Pancreas (tissue), 10 donors: Measurements from ENCODE around the gene SH3TC1. TPM values are rescaled to one million over a fixed set of nuclear protein-coding genes. Genes with fewer than 3 reads are reported as not detected.

ENCODE experiments used
- ATAC-seq, 4 donors: fragments of 200-7000 bp; cut with Tn5 transposase; one replicate each; pipeline versions ENCODE4 v1.8.0 to v1.9.1; 2020; ENCODE audit warnings: mild to moderate bottlenecking in 4 of 4, moderate library complexity in 4 of 4
- DNase-seq, 6 donors: peaks; one replicate each; pipeline ENCODE4 v3.0.0-alpha.2; 2020
- FAIRE-seq: peaks from 2 replicates; lab custom pipeline; 2012; peaks lifted over from hg19 to GRCh38; lab: Jason Lieb, UNC
- H3K27ac ChIP-seq, 4 donors: fragments of 200-600 bp; sonication (generic); 1 replicate in 3 of 4; 2 replicates in 1 of 4; pipeline versions ENCODE4 v1.5.0 to v1.8.0; 2020
- H3K27me3 ChIP-seq, 4 donors: fragments of 200-600 bp; one replicate each; pipeline ENCODE4 v1.8.0; 2021
- H3K36me3 ChIP-seq, 3 donors: fragments of 200-600 bp; sonication (generic) in 1 of 3; one replicate each; pipeline versions ENCODE4 v1.5.0 to v1.8.0; 2020 to 2021
- H3K4me1 ChIP-seq, 3 donors: fragments of 200-600 bp; one replicate each; pipeline ENCODE4 v1.8.0; 2021
- H3K4me3 ChIP-seq, 4 donors: fragments of 200-600 bp; sonication (generic) in 2 of 4; one replicate each; pipeline versions ENCODE4 v1.5.0 to v1.8.0; 2020 to 2021
- H3K9me3 ChIP-seq, 4 donors: fragments of 200-600 bp; one replicate each; pipeline ENCODE4 v1.8.0; 2021
- WGBS, 2 donors: extraction: QIAGEN DNeasy Blood & Tissue Kit; methylation state at CpG; one replicate each; pipeline ENCODE4 v1.1.7; 2013; 5-methylcytosine and 5-hydroxymethylcytosine counted together
- intact Hi-C, 3 donors: fragments of 100-400 bp; cut with DNase I; formaldehyde crosslinking; loops; one replicate each; pipeline versions ENCODE4 v1.11.1 to v1.14.2; 2022
- polyA plus RNA-seq, 2 donors: library from polyadenylated mRNA; stranded (reverse); fragments of 200-250 nt; gene quantifications; one replicate each; pipeline ENCODE4 v1.2.3, GENCODE V29; 2013
- total RNA-seq, 6 donors: library from RNA; stranded (reverse); fragmentation: NEBNext Ultra II Directional in 4 of 6; extraction: Animal tissue kit (Norgen Biotek cat#: 25700) in 4 of 6; gene quantifications; one replicate each; pipeline versions ENCODE4 v1.2.1 to v1.2.4, GENCODE V29; 2021 to 2023
- TF ChIP-seq, protein P1 (sequence below), 4 donors: fragments of 200-600 bp; sonication (generic) in 3 of 4; IDR thresholded peaks; one replicate each; pipeline versions ENCODE4 v1.5.0 to v1.8.0; 2021; ENCODE audit warnings: antibody characterized with exemption in 4 of 4
- donor health status: healthy with polysubstance abuse.
- donor health status: DM: no; HTN: no; CAD: no; lungs with moderate emphysema.
- donor health status: DM: no; HTN: no; CAD: no.
- donor health status: control.
- donor health status: control.
- donor health status: Bipolar disorder and iron deficiency.
- donor health status: DM: yes; HTN: yes; CAD: no.
- donor health status: DM: no; HTN: no; CAD: no.
- donor health status: DM: no; HTN: no; CAD: no.
- donor health status: DM: yes; HTN: yes; CAD: no.

The SH3TC1 gene
- total and polyA plus RNA-seq, 8 donors: 12.5 to 28.0 (median 19.6) TPM

- DNase-seq: peak in 1 of 6 donors; percentile 39
- WGBS, 2 donors: 94 to 96% methylated on average over 10 of the region's 10 CpGs
- Histone ChIP-seq H3K27ac (no peak overlapping the region), H3K27me3 (no peaks in the 10 kb centered on the region), H3K9me3 (no peaks in the 10 kb centered on the region), H3K4me1 (peaks cover 0 to 8% (median 5%) of the 10 kb centered on the region in 3 donors), H3K36me3 (no peaks in the 10 kb centered on the region), H3K4me3 (no peak overlapping the region)
- no peak for ATAC-seq
- TF ChIP-seq, protein P1, sequence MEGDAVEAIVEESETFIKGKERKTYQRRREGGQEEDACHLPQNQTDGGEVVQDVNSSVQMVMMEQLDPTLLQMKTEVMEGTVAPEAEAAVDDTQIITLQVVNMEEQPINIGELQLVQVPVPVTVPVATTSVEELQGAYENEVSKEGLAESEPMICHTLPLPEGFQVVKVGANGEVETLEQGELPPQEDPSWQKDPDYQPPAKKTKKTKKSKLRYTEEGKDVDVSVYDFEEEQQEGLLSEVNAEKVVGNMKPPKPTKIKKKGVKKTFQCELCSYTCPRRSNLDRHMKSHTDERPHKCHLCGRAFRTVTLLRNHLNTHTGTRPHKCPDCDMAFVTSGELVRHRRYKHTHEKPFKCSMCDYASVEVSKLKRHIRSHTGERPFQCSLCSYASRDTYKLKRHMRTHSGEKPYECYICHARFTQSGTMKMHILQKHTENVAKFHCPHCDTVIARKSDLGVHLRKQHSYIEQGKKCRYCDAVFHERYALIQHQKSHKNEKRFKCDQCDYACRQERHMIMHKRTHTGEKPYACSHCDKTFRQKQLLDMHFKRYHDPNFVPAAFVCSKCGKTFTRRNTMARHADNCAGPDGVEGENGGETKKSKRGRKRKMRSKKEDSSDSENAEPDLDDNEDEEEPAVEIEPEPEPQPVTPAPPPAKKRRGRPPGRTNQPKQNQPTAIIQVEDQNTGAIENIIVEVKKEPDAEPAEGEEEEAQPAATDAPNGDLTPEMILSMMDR (IDR thresholded peaks at IDR 0.05): no peak
- intact Hi-C loops: no loop called here
- FAIRE-seq: no peak
Measured at GRCh38 chr4:8164687-8165086, 34.4 kb upstream of the SH3TC1 start.

DNA sequence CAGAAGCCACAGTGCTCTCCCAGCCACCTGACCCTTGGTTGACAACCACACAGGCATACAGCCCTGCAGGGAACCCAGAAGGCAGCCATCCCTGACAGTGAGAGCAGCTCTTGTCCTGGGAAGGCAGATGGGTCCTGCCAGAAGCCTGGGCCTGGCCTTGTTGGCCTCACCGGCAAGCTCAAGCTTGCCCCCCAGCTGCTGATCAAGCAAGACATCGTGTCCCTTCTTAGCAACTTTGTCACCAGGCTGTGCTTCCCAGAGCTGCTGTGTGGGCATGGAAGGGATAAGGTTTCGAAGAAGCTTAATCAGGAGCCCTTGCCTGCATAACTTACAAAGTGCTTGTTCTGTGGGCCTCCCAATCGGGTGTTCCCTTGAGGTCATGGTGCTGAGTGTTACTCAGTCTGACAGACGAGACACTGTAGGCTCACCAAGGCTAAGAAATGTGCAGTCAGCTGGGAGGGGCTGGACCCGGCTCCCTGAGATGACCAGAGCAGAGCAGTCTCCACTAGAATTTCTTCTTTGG lies 33.7 kb upstream of the SH3TC1 start:
- 84 to 87% methylated on average over 6 of the region's 6 CpGs for WGBS, 2 donors
- H3K9me3 ChIP-seq: no peaks in the 10 kb centered on the region
- TF ChIP-seq, protein P1 (IDR thresholded peaks at IDR 0.05): no peak
- peaks cover 0 to under 1% (median 0%) of the 10 kb centered on the region in 3 donors for H3K4me1 ChIP-seq
- no peak overlapping the region for H3K4me3 ChIP-seq
- intact Hi-C loops: no loop called here
- ATAC-seq: no peak
- H3K27me3 ChIP-seq: no peaks in the 10 kb centered on the region
- peak in 2 of 6 donors; percentile 18 to 40 for DNase-seq
- H3K27ac ChIP-seq: no peak overlapping the region
- no peaks in the 10 kb centered on the region for H3K36me3 ChIP-seq
- no peak for FAIRE-seq

GRCh38 chr4:8167291-8167690 lies 31.8 kb upstream of the SH3TC1 start:
- WGBS, 2 donors: 62 to 84% methylated on average over 2 of the region's 2 CpGs
- DNase-seq (no peak), FAIRE-seq (no peak), ATAC-seq (peak in 1 of 4 donors; percentile 12)
- no peaks in the 10 kb centered on the region for H3K9me3 ChIP-seq
- H3K27ac ChIP-seq: no peak overlapping the region
- no peak overlapping the region for H3K4me3 ChIP-seq
- TF ChIP-seq, protein P1 (IDR thresholded peaks at IDR 0.05): no peak
- intact Hi-C loops: no loop called here
- H3K27me3 ChIP-seq: no peaks in the 10 kb centered on the region
- no peaks in the 10 kb centered on the region for H3K36me3 ChIP-seq
- no peaks in the 10 kb centered on the region for H3K4me1 ChIP-seq

DNA sequence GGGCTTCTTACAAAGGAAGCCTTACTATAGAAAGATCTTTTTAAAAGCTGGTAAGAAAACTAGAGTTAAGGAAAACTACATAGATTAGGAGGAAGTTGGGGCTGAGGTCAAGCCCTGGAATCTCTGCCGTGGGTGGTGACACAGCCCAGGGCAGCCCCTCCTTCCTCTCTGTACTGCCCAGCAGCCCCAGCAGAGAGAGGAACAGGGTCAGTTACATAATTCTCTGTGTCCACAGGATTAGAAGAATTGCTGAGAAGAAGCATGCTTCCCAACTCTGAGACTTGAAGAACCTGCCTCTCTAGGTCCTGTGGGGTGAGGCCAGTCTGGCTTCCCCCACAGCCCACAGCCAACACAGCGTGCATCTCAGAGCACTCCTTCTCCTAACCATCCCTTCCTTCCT lies 31.3 kb upstream of the SH3TC1 start:
- H3K4me3 ChIP-seq: no peak overlapping the region
- ATAC-seq (peak in 3 of 4 donors; percentile 23 to 67 (median 65)), DNase-seq (no peak), FAIRE-seq (no peak)
- WGBS, 2 donors: 47 to 60% methylated on average over 2 of the region's 2 CpGs
- H3K9me3 ChIP-seq: no peaks in the 10 kb centered on the region
- no peaks in the 10 kb centered on the region for H3K4me1 ChIP-seq
- TF ChIP-seq, protein P1 (IDR thresholded peaks at IDR 0.05): no peak
- no peak overlapping the region for H3K27ac ChIP-seq
- no peaks in the 10 kb centered on the region for H3K36me3 ChIP-seq
- intact Hi-C loops: no loop called here
- no peaks in the 10 kb centered on the region for H3K27me3 ChIP-seq

DNA sequence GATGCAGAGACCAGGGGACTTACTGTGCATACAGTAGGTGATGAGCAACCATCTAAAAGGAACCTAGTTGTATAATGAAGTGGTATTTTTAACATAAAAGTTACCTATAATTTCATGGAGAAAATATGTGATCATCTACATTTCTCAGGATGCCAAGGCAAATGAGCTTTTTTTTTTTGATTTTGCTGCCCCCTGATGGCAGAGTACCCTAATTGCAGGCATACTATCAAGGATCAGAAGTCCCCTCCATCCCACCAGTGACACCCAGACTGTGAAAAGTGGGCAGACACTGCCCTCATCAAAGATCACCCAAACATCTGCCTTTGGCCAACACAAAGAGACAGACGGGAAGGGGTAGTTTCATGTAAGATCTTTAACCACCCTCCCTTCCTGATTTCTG lies 30.9 kb upstream of the SH3TC1 start:
- WGBS, 2 donors: 95 to 100% methylated on average over 1 of the region's 1 CpG
- Histone ChIP-seq H3K27ac (no peak overlapping the region), H3K4me1 (no peaks in the 10 kb centered on the region), H3K4me3 (no peak overlapping the region), H3K27me3 (no peaks in the 10 kb centered on the region), H3K36me3 (no peaks in the 10 kb centered on the region), H3K9me3 (no peaks in the 10 kb centered on the region)
- TF ChIP-seq, protein P1 (IDR thresholded peaks at IDR 0.05): no peak
- intact Hi-C loops: no loop called here
- ATAC-seq: no peak
- no peak for DNase-seq
- no peak for FAIRE-seq
